Upper lobe of left lung (tissue), 6 donors: Measurements from ENCODE around the gene NFIB. TPM values are rescaled to one million over a fixed set of nuclear protein-coding genes. Genes with fewer than 3 reads are reported as not detected.

Experiments
- ATAC-seq, 2 donors: fragments of 200-7000 bp; cut with Tn5 transposase; one replicate each; pipeline ENCODE4 v1.9.1; 2022; ENCODE audit warnings: mild to moderate bottlenecking in 2 of 2, moderate library complexity in 2 of 2; ENCODE audit not compliant: low FRiP score in 2 of 2
- DNase-seq, 2 donors: peaks; one replicate each; pipeline ENCODE4 v3.0.0-alpha.2; 2019 to 2020
- H3K27ac ChIP-seq, 4 donors: fragments of 200-600 bp; sonication (generic); one replicate each; pipeline ENCODE4 v1.5.1; 2016 to 2019
- H3K27me3 ChIP-seq, 4 donors: fragments of 200-600 bp; sonication (generic); one replicate each; pipeline ENCODE4 v1.5.1; 2017 to 2019
- H3K36me3 ChIP-seq, 4 donors: fragments of 200-600 bp; sonication (generic); one replicate each; pipeline ENCODE4 v1.5.1; 2016 to 2019
- H3K4me1 ChIP-seq, 4 donors: fragments of 200-600 bp; sonication (generic); one replicate each; pipeline ENCODE4 v1.5.1; 2018 to 2019
- H3K4me3 ChIP-seq, 4 donors: fragments of 200-600 bp; sonication (generic); one replicate each; pipeline ENCODE4 v1.5.1; 2017 to 2019; ENCODE audit warnings: mild to moderate bottlenecking in 2 of 4, moderate library complexity in 1 of 4
- H3K9me3 ChIP-seq, 4 donors: fragments of 200-600 bp; sonication (generic); one replicate each; pipeline ENCODE4 v1.5.1; 2018 to 2019
- EP300 ChIP-seq, 4 donors: sonication (generic); formaldehyde crosslinking; IDR thresholded peaks; one replicate each; pipeline ENCODE4 v1.5.1; 2017; ENCODE audit warnings: antibody characterized with exemption in 4 of 4, control low read depth in 2 of 4
- POLR2A ChIP-seq, 4 donors: fragments of 450-650 bp; IDR thresholded peaks; one replicate each; pipeline ENCODE4 v1.5.1; 2016 to 2017; ENCODE audit warnings: antibody characterized with exemption in 4 of 4, mild to moderate bottlenecking in 2 of 4
- POLR2AphosphoS5 ChIP-seq, 2 donors: sonication (generic); formaldehyde crosslinking; IDR thresholded peaks; one replicate each; pipeline ENCODE4 v1.5.1; 2017; ENCODE audit warnings: antibody characterized with exemption in 2 of 2
- WGBS, 2 donors: methylation state at CpG; one replicate each; pipeline ENCODE4 v1.1.5; 2017 to 2018; 5-methylcytosine and 5-hydroxymethylcytosine counted together
- total RNA-seq, 6 donors: library from RNA; depleted of rRNA in 4 of 6; stranded (reverse); fragments of >200 nt in 4 of 6; gene quantifications; one replicate each; pipeline versions ENCODE4 v1.1.0 to v1.2.1, GENCODE V29; 2016 to 2021
- TF ChIP-seq, protein P1 (sequence below), 6 experiments: fragments of 450-650 bp in 4 of 6; fragments of 200-600 bp in 2 of 6; sonication (generic) in 2 of 6; IDR thresholded peaks; one replicate each; pipeline ENCODE4 v1.5.1; 2016 to 2019; ENCODE audit warnings: antibody characterized with exemption in 6 of 6
- donor health status: DM: no; HTN: no; CAD: no; lungs with moderate emphysema.
- donor health status: DM: no; HTN: yes; CAD: no; lungs with severe emphysema.

Gene NFIB
- total RNA-seq, 6 donors from 2014 or later = 33.9 to 109 (median 67.5) TPM

DNA sequence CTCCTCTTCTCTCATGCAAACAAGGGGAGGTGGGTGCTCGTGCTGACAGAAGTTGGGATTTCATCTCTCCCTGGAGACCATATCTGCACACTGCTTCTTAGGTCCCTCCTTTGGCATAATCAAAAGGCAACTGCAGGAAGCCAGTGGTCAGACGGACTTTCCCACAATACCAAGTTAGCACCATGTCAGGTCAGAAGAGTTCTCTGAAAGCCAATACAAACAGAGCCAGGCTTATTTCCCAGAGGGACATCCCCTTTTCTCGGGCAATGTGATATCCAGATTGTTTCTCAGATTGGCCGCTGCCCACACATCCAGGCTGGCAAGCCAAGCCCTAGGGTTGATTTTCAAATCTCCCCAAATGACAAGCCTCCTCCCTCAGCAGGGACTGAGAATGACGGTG lies 241.1 kb downstream of the NFIB start:
- no peaks in the 10 kb centered on the region for H3K4me1 ChIP-seq
- no peak for DNase-seq
- no peaks in the 10 kb centered on the region for H3K27me3 ChIP-seq
- H3K4me3 ChIP-seq = no peak overlapping the region
- H3K36me3 ChIP-seq = no peaks in the 10 kb centered on the region
- WGBS, 2 donors = 64 to 81% methylated on average over 5 of the region's 5 CpGs
- H3K9me3 ChIP-seq = no peaks in the 10 kb centered on the region
- no peak overlapping the region for H3K27ac ChIP-seq
- no peak for ATAC-seq
- TF ChIP-seq POLR2AphosphoS5 (IDR thresholded peaks at IDR 0.05) (no peak), POLR2A (IDR thresholded peaks at IDR 0.05) (no peak), EP300 (IDR thresholded peaks at IDR 0.05) (no peak)
- TF ChIP-seq, protein P1, sequence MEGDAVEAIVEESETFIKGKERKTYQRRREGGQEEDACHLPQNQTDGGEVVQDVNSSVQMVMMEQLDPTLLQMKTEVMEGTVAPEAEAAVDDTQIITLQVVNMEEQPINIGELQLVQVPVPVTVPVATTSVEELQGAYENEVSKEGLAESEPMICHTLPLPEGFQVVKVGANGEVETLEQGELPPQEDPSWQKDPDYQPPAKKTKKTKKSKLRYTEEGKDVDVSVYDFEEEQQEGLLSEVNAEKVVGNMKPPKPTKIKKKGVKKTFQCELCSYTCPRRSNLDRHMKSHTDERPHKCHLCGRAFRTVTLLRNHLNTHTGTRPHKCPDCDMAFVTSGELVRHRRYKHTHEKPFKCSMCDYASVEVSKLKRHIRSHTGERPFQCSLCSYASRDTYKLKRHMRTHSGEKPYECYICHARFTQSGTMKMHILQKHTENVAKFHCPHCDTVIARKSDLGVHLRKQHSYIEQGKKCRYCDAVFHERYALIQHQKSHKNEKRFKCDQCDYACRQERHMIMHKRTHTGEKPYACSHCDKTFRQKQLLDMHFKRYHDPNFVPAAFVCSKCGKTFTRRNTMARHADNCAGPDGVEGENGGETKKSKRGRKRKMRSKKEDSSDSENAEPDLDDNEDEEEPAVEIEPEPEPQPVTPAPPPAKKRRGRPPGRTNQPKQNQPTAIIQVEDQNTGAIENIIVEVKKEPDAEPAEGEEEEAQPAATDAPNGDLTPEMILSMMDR (IDR thresholded peaks at IDR 0.05) = no peak

DNA sequence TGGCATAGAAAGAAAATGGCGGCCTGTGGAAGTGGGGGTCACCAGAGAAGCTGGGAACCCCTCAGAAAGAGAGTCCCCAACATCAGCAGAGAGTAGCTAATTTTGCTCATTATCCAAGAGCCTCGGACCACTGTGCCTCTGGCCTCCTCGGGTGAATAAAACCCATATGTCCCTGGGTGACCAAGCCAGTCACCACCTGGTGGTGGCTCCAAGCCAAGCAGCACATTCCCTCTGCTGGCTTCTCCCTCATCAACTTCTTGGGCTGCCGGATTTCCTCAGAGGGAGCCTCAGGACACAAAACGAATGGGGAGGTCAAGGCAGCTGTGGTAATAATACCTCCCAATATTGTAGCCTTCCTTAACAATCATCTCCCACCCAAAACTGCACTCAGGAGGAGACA lies 242.5 kb downstream of the NFIB start:
- Histone ChIP-seq H3K9me3 (no peaks in the 10 kb centered on the region), H3K27me3 (no peaks in the 10 kb centered on the region), H3K27ac (no peak overlapping the region), H3K4me1 (no peaks in the 10 kb centered on the region), H3K4me3 (no peak overlapping the region), H3K36me3 (no peaks in the 10 kb centered on the region)
- ATAC-seq (no peak), DNase-seq (no peak)
- TF ChIP-seq, protein P1 (IDR thresholded peaks at IDR 0.05) = no peak
- TF ChIP-seq POLR2A (IDR thresholded peaks at IDR 0.05) (no peak), POLR2AphosphoS5 (IDR thresholded peaks at IDR 0.05) (no peak), EP300 (IDR thresholded peaks at IDR 0.05) (no peak)
- 87 to 92% methylated on average over 5 of the region's 5 CpGs for WGBS, 2 donors

DNA sequence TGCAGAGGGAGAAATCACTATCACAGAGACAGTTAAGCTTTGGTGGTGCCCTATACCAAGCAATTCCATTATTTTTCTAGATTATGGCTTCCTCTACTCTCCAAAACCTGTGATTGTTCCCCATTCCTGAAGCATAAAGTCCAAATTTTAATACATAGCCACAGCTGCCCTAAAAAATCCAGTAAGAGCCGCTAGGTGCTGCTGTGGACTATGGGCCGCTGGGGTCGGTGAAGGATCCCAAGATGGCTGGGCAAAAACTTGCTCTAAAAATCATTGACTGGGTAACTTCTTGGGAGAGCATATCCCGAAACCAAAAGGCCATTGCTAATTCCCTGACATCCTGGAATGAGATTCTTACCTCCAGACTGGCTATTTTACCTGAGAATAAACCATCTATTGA lies 245.3 kb downstream of the NFIB start:
- H3K4me1 ChIP-seq = no peaks in the 10 kb centered on the region
- no peak overlapping the region for H3K4me3 ChIP-seq
- no peaks in the 10 kb centered on the region for H3K27me3 ChIP-seq
- TF ChIP-seq POLR2A (IDR thresholded peaks at IDR 0.05) (no peak), POLR2AphosphoS5 (IDR thresholded peaks at IDR 0.05) (no peak), EP300 (IDR thresholded peaks at IDR 0.05) (no peak)
- TF ChIP-seq, protein P1 (IDR thresholded peaks at IDR 0.05) = no peak
- ATAC-seq (no peak), DNase-seq (no peak)
- no peaks in the 10 kb centered on the region for H3K36me3 ChIP-seq
- H3K9me3 ChIP-seq = no peaks in the 10 kb centered on the region
- no peak overlapping the region for H3K27ac ChIP-seq
- WGBS, 2 donors = 91% methylated on average over 4 of the region's 4 CpGs

DNA sequence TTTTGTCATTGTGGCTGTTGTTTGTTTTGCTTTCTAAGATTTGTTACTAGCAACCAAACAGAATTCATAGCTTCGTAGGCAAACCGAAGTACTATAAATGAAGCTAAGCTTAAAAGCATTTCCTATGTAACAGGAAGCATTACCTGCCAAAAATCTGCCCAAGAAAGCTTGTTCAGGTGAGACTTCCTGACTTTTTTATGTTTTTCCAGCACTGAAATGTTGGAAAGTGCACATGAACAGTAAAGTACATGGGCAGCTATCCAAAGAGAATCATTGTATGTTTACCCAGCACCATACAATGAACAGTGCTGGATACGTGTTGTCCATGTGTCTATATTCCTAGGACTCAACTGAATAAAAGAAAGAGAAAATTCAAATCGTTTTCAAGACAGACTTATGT lies 247.1 kb downstream of the NFIB start:
- H3K9me3 ChIP-seq = no peaks in the 10 kb centered on the region
- TF ChIP-seq EP300 (IDR thresholded peaks at IDR 0.05) (no peak), POLR2A (IDR thresholded peaks at IDR 0.05) (no peak), POLR2AphosphoS5 (IDR thresholded peaks at IDR 0.05) (no peak)
- TF ChIP-seq, protein P1 (IDR thresholded peaks at IDR 0.05) = no peak
- 61 to 70% methylated on average over 4 of the region's 4 CpGs for WGBS, 2 donors
- H3K36me3 ChIP-seq = no peaks in the 10 kb centered on the region
- DNase-seq = no peak
- no peak overlapping the region for H3K4me3 ChIP-seq
- no peaks in the 10 kb centered on the region for H3K4me1 ChIP-seq
- no peak overlapping the region for H3K27ac ChIP-seq
- H3K27me3 ChIP-seq = no peaks in the 10 kb centered on the region
- ATAC-seq = no peak

DNA sequence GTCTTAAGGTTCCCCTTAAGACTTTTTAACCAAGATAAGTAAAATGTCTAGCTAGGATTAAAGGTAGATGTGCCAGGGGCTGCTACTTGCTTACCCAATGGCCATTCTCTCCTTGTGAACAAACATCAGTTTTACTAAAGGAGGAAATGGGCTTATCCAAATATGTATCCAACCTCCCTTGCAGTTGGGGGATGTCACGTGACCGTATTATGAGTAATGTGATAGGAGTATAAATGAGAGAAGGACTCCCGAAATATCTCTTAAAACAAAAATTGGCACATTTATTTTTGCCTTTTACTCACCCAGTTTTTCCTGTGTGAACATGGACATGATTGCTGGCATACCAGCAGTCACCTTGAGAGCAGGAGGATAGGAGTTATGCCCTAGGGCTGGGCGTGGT lies 247.9 kb downstream of the NFIB start:
- DNase-seq (no peak), ATAC-seq (no peak)
- TF ChIP-seq POLR2AphosphoS5 (IDR thresholded peaks at IDR 0.05) = no peak
- no peak for TF ChIP-seq POLR2A (IDR thresholded peaks at IDR 0.05)
- TF ChIP-seq, protein P1 (IDR thresholded peaks at IDR 0.05) = no peak
- no peak for TF ChIP-seq EP300 (IDR thresholded peaks at IDR 0.05)
- Histone ChIP-seq H3K36me3 (no peaks in the 10 kb centered on the region), H3K27ac (no peak overlapping the region), H3K4me3 (no peak overlapping the region), H3K4me1 (no peaks in the 10 kb centered on the region), H3K9me3 (no peaks in the 10 kb centered on the region), H3K27me3 (no peaks in the 10 kb centered on the region)
- WGBS, 2 donors = 89 to 92% methylated on average over 4 of the region's 4 CpGs
